Astrocyte of the cerebellum (primary cell): Measurements from ENCODE around the gene NOTUM.

Source experiments
- DNase-seq: peaks from one replicate; pipeline ENCODE4 v3.0.0-alpha.2; 2011; ENCODE audit warnings: low read depth
- H3K4me3 ChIP-seq: 2 replicates; pipeline ENCODE4 v1.5.1; 2011; ENCODE audit warnings: mild to moderate bottlenecking, low read depth, low read length, moderate library complexity
- CTCF ChIP-seq: IDR thresholded peaks from 2 replicates; pipeline ENCODE4 v1.5.1; 2012; ENCODE audit warnings: low read length, low read depth, moderate library complexity, mild to moderate bottlenecking; ENCODE audit errors: missing control alignments
- in situ Hi-C: cut with HindIII; loops from 2 replicates; pipeline ENCODE4 v1.10.0; 2017; ENCODE audit warnings: low sequenced_read_pairs

NOTUM gene

GRCh38 chr17:81966343-81967243 lies 5.6 kb upstream of the NOTUM start:
- no peak overlapping the region for H3K4me3 ChIP-seq
- no peak for DNase-seq
- no peak for TF ChIP-seq CTCF
- in situ Hi-C loops, result no loop called here

- no peak overlapping the region for H3K4me3 ChIP-seq
- in situ Hi-C loops, result no loop called here
- no peak for TF ChIP-seq CTCF
- DNase-seq, result no peak
These were observed 3.3 kb upstream of the NOTUM start for GRCh38 chr17:81964081-81964849.

- TF ChIP-seq CTCF, result no peak
- no peak overlapping the region for H3K4me3 ChIP-seq
- no peak for DNase-seq
- in situ Hi-C loops, result no loop called here
These were observed 1.8 kb upstream of the NOTUM start for GRCh38 chr17:81962499-81963441.

GRCh38 chr17:81961521-81962498 lies 823 bp upstream of the NOTUM start:
- in situ Hi-C loops, result no loop called here
- no peak overlapping the region for H3K4me3 ChIP-seq

More at GRCh38 chr17:81961521-81962498, 823 bp upstream of the NOTUM start:
- no peak for DNase-seq
- no peak for TF ChIP-seq CTCF
